Measurements from ENCODE around the gene RHBDF2.
"Not testable (repeated sequence)": the region's sequence is repeated elsewhere in the genome, so short reads cannot be mapped to it uniquely, and the experiment has no call there.

- not testable (repeated sequence) for TF ChIP-seq EZH2 (IDR thresholded peaks at IDR 0.05; ENCODE audit: borderline replicate concordance, low read length); CTCF (conservative IDR thresholded peaks at IDR 0.05 in 1 of 2, IDR thresholded peaks at IDR 0.05 in 1 of 2; ENCODE audit: extremely low read depth in 1 of 2, insufficient read depth in 1 of 2, low read depth in 1 of 2, low read length in 2 of 2)
Observed at GRCh38 chr17:76508472-76509063, 7.3 kb upstream of the RHBDF2 start.

All from mammary epithelial cell (primary cell).